K562 (cell line): Measurements from ENCODE around the gene MOB4. TPM values are rescaled to one million over a fixed set of nuclear protein-coding genes. Genes with fewer than 3 reads are reported as not detected.

Experiments
- ARNT ChIP-seq, 2 experiments: fragments of 450-650 bp; IDR thresholded peaks; 2 replicates each; pipeline ENCODE4 v1.6.1; 2016; ENCODE audit warnings: mild to moderate bottlenecking in 1 of 2
- C11orf30 ChIP-seq: fragments of 450-650 bp; IDR thresholded peaks from 2 replicates; pipeline ENCODE4 v1.6.1; 2016; ENCODE audit warnings: low read depth, mild to moderate bottlenecking
- CBFA2T2 ChIP-seq: fragments of 450-650 bp; conservative IDR thresholded peaks from 2 replicates; pipeline ENCODE4 v1.6.1; 2017; ENCODE audit warnings: mild to moderate bottlenecking
- GATAD2B ChIP-seq: fragments of 450-650 bp; IDR thresholded peaks from 2 replicates; pipeline ENCODE4 v1.6.1; 2017; ENCODE audit warnings: mild to moderate bottlenecking, borderline replicate concordance
- HIVEP1 ChIP-seq: fragments of 250-450 bp; sonication (Bioruptor Pico); IDR thresholded peaks from 2 replicates; pipeline ENCODE4 v1.4.0; 2020; ENCODE audit warnings: mild to moderate bottlenecking
- NFIC ChIP-seq: fragments of 450-650 bp; IDR thresholded peaks from 2 replicates; pipeline ENCODE4 v1.6.1; 2017; ENCODE audit warnings: mild to moderate bottlenecking, inconsistent platforms
- NRF1 ChIP-seq, 2 experiments: fragments of 450-650 bp; IDR thresholded peaks in 1 of 2; conservative IDR thresholded peaks in 1 of 2; 2 replicates each; pipeline ENCODE4 v1.6.1; 2014; ENCODE audit warnings: mild to moderate bottlenecking in 2 of 2
- PBX2 ChIP-seq, 2 experiments: IDR thresholded peaks in 1 of 2; conservative IDR thresholded peaks in 1 of 2; 2 replicates each; pipeline ENCODE4 v1.6.1; 2016; ENCODE audit warnings: low read depth in 2 of 2, mild to moderate bottlenecking in 1 of 2, missing compliant biosample characterization in 1 of 2, missing genetic modification characterization in 1 of 2, moderate library complexity in 1 of 2
- PCBP1 ChIP-seq: fragments of 200-400 bp; formaldehyde crosslinking; IDR thresholded peaks from 2 replicates; pipeline ENCODE4 v1.6.1; 2018; ENCODE audit warnings: mild to moderate bottlenecking, low read depth, low read length; ENCODE audit not compliant: poor library complexity, severe bottlenecking
- PHF8 ChIP-seq: fragments of 200-600 bp; sonication (generic); IDR thresholded peaks from 2 replicates; pipeline ENCODE4 v1.6.1; 2012; ENCODE audit warnings: mixed run types, mild to moderate bottlenecking, inconsistent platforms, low read length, moderate library complexity, borderline replicate concordance
- SFPQ ChIP-seq: fragments of 200-400 bp; formaldehyde crosslinking; IDR thresholded peaks from 2 replicates; pipeline ENCODE4 v1.6.1; 2017; ENCODE audit warnings: mild to moderate bottlenecking, low read depth, low read length, moderate library complexity
- ZNF695 ChIP-seq: fragments of 450-650 bp; formaldehyde crosslinking; IDR thresholded peaks from 2 replicates; pipeline ENCODE4 v1.4.0; 2020; ENCODE audit warnings: mild to moderate bottlenecking, moderate library complexity
- polyA plus RNA-seq, 8 experiments: library from polyadenylated mRNA; depleted of rRNA in 4 of 8; stranded (reverse) in 5 of 8; unstranded in 3 of 8; fragments of >200 nt; fragmentation: Nextera tagmentation in 2 of 8; fragmentation: Illumina TruSeq in 1 of 8; extraction: Ambion mirVana in 2 of 8; extraction: Trizol in 1 of 8; gene quantifications; 2 replicates each; pipeline versions ENCODE4 v1.2.1 to v1.2.3, GENCODE V29; 2011 to 2014; ENCODE audit warnings: inconsistent platforms in 1 of 8, missing spikeins in 1 of 8
- total RNA-seq, 7 experiments: library from RNA; depleted of rRNA in 6 of 7; stranded (reverse); fragments of >200 nt in 6 of 7; fragmentation: Illumina TruSeq in 2 of 7; extraction: Trizol in 2 of 7; gene quantifications; 2 replicates each; pipeline versions ENCODE4 v1.2.1 to v1.2.3, GENCODE V29; 2011 to 2021; ENCODE audit warnings: low replicate concordance in 1 of 7
- TF ChIP-seq, protein P1 (sequence below), 2 experiments: fragments of 450-650 bp in 1 of 2; IDR thresholded peaks; 2 replicates each; pipeline ENCODE4 v1.6.1; 2011 to 2017; ENCODE audit warnings: low read depth in 2 of 2, antibody characterized with exemption in 1 of 2, borderline replicate concordance in 1 of 2, low read length in 1 of 2, mild to moderate bottlenecking in 1 of 2, mixed read lengths in 1 of 2; ENCODE audit not compliant: control insufficient read depth in 1 of 2
- TF ChIP-seq, protein P2 (sequence below): fragments of 250-450 bp; sonication (Bioruptor Pico); IDR thresholded peaks from 2 replicates; pipeline ENCODE4 v1.5.0; 2020; ENCODE audit warnings: mild to moderate bottlenecking

Gene MOB4
- total and polyA plus RNA-seq, 9 of the 15 experiments (the other 6 are each of a cell fraction or from before 2014, with no cell fraction given) = 13.5 to 30.8 (median 22.2) TPM

- TF ChIP-seq ARNT (IDR thresholded peaks at IDR 0.05) (no peak), NFIC (no peak; the same call in 1 of the 2 replicates), SFPQ (no peak), C11orf30 (no peak), PBX2 (CRISPR knock-in tag; IDR thresholded peaks at IDR 0.05; ENCODE audit: low read depth) (no peak), PBX2 (tag; conservative IDR thresholded peaks at IDR 0.05; ENCODE audit: low read depth) (no peak), CBFA2T2 (no peak), ZNF695 (CRISPR knock-in tag) (no peak), HIVEP1 (CRISPR knock-in tag) (no peak), PHF8 (peak; percentile 96), NRF1 (conservative IDR thresholded peaks at IDR 0.05 in 1 of 2, IDR thresholded peaks at IDR 0.05 in 1 of 2) (peak; percentile 91 to 92), GATAD2B (peak; percentile 78; the same call in 1 of the 2 replicates), PCBP1 (peak; percentile 65)
- TF ChIP-seq, protein P1, sequence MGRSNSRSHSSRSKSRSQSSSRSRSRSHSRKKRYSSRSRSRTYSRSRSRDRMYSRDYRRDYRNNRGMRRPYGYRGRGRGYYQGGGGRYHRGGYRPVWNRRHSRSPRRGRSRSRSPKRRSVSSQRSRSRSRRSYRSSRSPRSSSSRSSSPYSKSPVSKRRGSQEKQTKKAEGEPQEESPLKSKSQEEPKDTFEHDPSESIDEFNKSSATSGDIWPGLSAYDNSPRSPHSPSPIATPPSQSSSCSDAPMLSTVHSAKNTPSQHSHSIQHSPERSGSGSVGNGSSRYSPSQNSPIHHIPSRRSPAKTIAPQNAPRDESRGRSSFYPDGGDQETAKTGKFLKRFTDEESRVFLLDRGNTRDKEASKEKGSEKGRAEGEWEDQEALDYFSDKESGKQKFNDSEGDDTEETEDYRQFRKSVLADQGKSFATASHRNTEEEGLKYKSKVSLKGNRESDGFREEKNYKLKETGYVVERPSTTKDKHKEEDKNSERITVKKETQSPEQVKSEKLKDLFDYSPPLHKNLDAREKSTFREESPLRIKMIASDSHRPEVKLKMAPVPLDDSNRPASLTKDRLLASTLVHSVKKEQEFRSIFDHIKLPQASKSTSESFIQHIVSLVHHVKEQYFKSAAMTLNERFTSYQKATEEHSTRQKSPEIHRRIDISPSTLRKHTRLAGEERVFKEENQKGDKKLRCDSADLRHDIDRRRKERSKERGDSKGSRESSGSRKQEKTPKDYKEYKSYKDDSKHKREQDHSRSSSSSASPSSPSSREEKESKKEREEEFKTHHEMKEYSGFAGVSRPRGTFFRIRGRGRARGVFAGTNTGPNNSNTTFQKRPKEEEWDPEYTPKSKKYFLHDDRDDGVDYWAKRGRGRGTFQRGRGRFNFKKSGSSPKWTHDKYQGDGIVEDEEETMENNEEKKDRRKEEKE (IDR thresholded peaks at IDR 0.05; ENCODE audit: borderline replicate concordance in 1 of 2, control insufficient read depth in 1 of 2, low read depth in 2 of 2, low read length in 1 of 2) = peak in 1 of 2 experiments; percentile 90; a peak in 1 of 4 replicates
- TF ChIP-seq, protein P2, sequence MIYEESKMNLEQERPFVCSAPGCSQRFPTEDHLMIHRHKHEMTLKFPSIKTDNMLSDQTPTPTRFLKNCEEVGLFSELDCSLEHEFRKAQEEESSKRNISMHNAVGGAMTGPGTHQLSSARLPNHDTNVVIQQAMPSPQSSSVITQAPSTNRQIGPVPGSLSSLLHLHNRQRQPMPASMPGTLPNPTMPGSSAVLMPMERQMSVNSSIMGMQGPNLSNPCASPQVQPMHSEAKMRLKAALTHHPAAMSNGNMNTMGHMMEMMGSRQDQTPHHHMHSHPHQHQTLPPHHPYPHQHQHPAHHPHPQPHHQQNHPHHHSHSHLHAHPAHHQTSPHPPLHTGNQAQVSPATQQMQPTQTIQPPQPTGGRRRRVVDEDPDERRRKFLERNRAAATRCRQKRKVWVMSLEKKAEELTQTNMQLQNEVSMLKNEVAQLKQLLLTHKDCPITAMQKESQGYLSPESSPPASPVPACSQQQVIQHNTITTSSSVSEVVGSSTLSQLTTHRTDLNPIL (CRISPR knock-in tag) = no peak
Observed at GRCh38 chr2:197515739-197516392, at the start of gene MOB4 (continued).
